A673 (cell line): ENCODE results near the gene MDM2.

ENCODE experiments used
- CTCF ChIP-seq: fragments of 300-800, 200-600 bp; sonication (generic); conservative IDR thresholded peaks from 2 replicates; pipeline ENCODE4 v1.5.1; 2017; ENCODE audit warnings: low read depth, mild to moderate bottlenecking, antibody characterized with exemption, low read length, moderate library complexity, mixed read lengths
- EZH2 ChIP-seq: fragments of 200-600 bp; sonication (generic); IDR thresholded peaks from 2 replicates; pipeline ENCODE4 v1.6.1; 2017; ENCODE audit warnings: borderline replicate concordance, low read depth, mild to moderate bottlenecking, mixed read lengths, antibody characterized with exemption, low read length; ENCODE audit not compliant: poor library complexity, severe bottlenecking

GRCh38 chr12:68794653-68795251 lies 13.2 kb upstream of the MDM2 start:
- no peak for TF ChIP-seq CTCF
- no peak for TF ChIP-seq EZH2
